GM13977 (cell line): ENCODE results near the gene DTX1.

Experiments used
- DNase-seq: peaks from one replicate; pipeline ENCODE4 v3.0.0; 2012; ENCODE audit warnings: low spot score
- in situ Hi-C: fragments of 300-500 bp; cut with MboI; formaldehyde crosslinking; loops from one replicate; pipeline ENCODE4 v1.12.0; 2022; ENCODE audit warnings: low sequenced_read_pairs, low pct_unique_long_range_greater_than_20kb, mixed read lengths, inconsistent platforms; ENCODE audit not compliant: unreplicated experiment
- TF ChIP-seq, protein P1 (sequence below): IDR thresholded peaks from 2 replicates; pipeline ENCODE4 v1.5.1; 2012; ENCODE audit warnings: mild to moderate bottlenecking, control low read depth; ENCODE audit not compliant: insufficient read depth; ENCODE audit errors: extremely low read depth, missing control alignments

DTX1 gene

DNA sequence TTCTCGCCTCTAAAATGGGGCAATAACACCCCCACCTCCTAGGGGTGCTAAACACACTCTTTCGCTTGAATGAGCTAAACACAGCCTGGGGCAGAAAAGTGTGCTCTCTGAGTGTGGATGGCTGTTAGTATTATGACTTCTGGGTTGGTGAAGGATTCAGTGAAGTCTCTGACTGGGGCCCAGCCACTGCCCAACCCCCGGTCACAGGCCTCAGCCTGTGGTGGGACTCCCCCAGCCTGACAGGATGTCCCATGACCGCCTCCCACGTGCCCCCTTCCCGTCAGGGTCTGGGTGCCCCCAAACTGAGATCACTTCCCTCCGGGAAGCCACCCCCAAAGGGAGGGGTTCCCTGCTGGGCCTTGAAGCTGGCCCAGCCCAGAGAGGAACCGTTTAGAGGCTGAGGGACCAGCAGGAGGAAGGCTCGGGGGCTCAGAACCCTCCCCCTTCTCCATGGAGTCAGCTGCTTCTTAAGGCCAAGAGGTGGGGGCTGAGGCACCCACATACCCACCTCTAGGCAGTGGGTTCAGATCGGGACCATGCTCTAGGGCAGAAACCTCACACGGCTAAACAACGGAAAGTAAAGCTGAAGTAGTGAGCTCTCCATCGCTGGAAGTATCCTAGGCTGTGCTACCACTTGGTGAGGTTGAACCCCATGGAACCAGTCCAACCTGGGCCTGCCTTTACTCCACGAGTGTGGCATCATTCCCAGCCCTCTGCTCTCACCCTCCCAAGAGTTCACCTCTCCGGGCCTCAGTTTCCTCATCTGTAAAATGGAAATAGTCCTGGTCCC, 13.8 kb downstream of the DTX1 start:
- DNase-seq, result peak; percentile 88
- TF ChIP-seq, protein P1, sequence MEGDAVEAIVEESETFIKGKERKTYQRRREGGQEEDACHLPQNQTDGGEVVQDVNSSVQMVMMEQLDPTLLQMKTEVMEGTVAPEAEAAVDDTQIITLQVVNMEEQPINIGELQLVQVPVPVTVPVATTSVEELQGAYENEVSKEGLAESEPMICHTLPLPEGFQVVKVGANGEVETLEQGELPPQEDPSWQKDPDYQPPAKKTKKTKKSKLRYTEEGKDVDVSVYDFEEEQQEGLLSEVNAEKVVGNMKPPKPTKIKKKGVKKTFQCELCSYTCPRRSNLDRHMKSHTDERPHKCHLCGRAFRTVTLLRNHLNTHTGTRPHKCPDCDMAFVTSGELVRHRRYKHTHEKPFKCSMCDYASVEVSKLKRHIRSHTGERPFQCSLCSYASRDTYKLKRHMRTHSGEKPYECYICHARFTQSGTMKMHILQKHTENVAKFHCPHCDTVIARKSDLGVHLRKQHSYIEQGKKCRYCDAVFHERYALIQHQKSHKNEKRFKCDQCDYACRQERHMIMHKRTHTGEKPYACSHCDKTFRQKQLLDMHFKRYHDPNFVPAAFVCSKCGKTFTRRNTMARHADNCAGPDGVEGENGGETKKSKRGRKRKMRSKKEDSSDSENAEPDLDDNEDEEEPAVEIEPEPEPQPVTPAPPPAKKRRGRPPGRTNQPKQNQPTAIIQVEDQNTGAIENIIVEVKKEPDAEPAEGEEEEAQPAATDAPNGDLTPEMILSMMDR, result no peak
- in situ Hi-C loops, result no loop called here

- no peak for DNase-seq
- in situ Hi-C loops, result no loop called here
- TF ChIP-seq, protein P1, result no peak
Measured at GRCh38 chr12:113071135-113072112, 14.9 kb downstream of the DTX1 start.

GRCh38 chr12:113072136-113072535, 15.6 kb downstream of the DTX1 start:
- TF ChIP-seq, protein P1, result no peak
- DNase-seq, result no peak
- in situ Hi-C loops, result no loop called here

DNA sequence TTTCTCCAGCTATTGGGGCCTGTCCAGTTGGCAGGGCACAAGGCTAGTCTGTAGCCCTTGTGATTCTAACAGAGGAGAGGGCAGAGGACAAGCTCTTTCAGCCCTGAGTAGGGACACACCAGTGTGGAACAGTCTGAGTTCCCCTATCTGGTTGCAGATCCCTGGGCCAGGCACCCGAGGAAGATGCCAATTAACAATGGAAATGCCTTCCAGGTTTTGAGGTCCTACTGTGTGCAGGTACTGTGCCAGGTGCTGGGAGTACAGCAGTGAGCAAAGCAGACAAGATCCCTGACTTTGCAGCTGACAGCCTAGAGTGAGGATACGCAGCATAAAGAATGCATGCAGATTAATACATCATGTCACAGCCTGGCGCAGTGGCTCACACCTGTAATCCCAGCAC, 17.1 kb downstream of the DTX1 start:
- TF ChIP-seq, protein P1, result no peak
- in situ Hi-C loops, result no loop called here
- no peak for DNase-seq

DNA sequence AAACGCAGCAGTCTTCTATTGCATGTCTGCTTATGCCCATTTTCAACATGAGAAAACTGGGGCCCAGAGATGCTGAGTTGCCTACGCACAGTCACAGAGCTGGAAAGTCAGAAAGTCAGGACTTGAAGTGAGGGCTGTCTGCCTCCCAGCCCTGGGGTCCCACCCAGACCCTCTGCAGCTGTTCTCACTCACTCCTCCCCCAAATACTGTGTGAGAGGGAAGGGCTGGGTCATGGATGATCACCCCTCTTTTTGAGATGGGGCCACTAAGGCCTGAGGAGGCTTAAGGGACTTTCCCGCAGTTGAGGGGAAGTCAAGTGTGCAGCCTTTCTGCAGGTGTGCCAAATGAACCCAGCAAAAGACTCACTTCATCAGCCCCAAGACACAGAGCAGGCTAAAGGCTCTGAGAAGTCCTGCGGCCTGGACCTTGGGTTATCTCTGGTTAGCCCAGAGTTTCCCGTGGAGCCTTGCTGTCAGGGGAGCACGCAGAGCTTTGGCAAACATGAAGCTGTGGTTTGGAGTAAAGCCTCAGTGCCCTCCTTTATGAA, 18.7 kb downstream of the DTX1 start:
- TF ChIP-seq, protein P1, result no peak
- DNase-seq, result peak; percentile 92
- in situ Hi-C loops, result no loop called here

DNA sequence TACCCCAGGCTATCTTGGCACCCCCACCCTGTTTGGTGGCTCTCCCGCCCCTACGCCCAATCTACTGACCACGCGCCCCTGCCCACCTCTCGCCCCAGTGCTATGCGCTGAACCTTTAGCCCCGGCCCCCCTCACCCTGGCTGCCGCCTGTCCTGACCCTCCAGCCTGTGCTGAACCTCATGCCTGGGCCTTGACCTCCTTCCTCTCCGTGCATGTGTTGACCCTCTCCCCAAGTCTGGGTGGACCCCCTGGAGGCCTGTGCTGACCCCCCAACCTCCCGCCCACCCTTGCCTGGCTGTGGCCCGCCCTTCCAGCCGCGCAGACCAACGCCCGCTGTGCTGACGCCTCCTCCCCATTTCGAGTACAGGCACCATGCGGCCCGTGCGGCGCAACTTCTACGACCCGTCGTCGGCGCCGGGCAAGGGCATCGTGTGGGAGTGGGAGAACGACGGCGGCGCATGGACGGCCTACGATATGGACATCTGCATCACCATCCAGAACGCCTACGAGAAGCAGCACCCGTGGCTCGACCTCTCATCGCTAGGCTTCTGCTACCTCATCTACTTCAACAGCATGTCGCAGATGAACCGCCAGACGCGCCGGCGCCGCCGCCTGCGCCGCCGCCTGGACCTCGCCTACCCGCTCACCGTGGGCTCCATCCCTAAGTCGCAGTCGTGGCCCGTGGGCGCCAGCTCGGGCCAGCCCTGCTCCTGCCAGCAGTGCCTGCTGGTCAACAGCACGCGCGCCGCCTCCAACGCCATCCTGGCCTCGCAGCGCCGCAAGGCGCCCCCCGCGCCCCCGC, 20.7 kb downstream of the DTX1 start:
- in situ Hi-C loops, result no loop called here
- TF ChIP-seq, protein P1, result no peak
- DNase-seq, result no peak
